HL-60 (cell line): Measurements from ENCODE around the gene ECHS1.
"Not testable (repeated sequence)": the region's sequence is repeated elsewhere in the genome, so short reads cannot be mapped to it uniquely, and the experiment has no call there.

Experiments
- GABPA ChIP-seq: IDR thresholded peaks from 2 replicates; pipeline ENCODE4 v1.6.1; 2012; ENCODE audit warnings: low read depth
- POLR2AphosphoS5 ChIP-seq: IDR thresholded peaks from 2 replicates; pipeline ENCODE4 v1.6.1; 2012; ENCODE audit warnings: low read depth
- SPI1 ChIP-seq: IDR thresholded peaks from 2 replicates; pipeline ENCODE4 v1.6.1; 2012; ENCODE audit warnings: low read depth, mild to moderate bottlenecking, borderline replicate concordance
- TF ChIP-seq, protein P1 (sequence below): IDR thresholded peaks from one replicate; pipeline ENCODE4 v1.5.1; 2011; ENCODE audit warnings: low read length, control low read depth, inconsistent platforms; ENCODE audit not compliant: insufficient read depth
- TF ChIP-seq, protein P2 (sequence below): IDR thresholded peaks from 2 replicates; pipeline ENCODE4 v1.6.1; 2012; ENCODE audit warnings: low read depth; ENCODE audit not compliant: insufficient replicate concordance

DNA sequence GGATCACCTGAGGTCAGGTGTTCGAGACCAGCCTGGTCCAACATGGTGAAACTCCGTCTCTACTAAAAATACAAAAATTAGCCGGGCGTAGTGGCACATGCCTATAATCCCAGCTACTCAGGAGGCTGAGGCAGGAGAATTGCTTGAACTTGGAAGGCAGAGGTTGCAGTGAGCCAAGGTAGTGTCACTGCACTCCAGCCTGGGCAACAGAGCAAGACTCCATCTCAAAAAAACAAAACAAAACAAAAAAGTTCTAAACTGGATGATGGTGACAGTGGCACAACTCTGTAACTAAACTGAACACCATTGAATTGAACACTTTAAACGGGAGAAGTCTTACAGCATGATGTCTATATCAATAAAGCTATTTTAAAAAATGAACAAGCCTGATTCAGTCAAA is 3.0 kb upstream of the ECHS1 start:
- not testable (repeated sequence) for TF ChIP-seq POLR2AphosphoS5, GABPA, SPI1
- TF ChIP-seq, protein P1, sequence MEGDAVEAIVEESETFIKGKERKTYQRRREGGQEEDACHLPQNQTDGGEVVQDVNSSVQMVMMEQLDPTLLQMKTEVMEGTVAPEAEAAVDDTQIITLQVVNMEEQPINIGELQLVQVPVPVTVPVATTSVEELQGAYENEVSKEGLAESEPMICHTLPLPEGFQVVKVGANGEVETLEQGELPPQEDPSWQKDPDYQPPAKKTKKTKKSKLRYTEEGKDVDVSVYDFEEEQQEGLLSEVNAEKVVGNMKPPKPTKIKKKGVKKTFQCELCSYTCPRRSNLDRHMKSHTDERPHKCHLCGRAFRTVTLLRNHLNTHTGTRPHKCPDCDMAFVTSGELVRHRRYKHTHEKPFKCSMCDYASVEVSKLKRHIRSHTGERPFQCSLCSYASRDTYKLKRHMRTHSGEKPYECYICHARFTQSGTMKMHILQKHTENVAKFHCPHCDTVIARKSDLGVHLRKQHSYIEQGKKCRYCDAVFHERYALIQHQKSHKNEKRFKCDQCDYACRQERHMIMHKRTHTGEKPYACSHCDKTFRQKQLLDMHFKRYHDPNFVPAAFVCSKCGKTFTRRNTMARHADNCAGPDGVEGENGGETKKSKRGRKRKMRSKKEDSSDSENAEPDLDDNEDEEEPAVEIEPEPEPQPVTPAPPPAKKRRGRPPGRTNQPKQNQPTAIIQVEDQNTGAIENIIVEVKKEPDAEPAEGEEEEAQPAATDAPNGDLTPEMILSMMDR: not testable (repeated sequence)
- TF ChIP-seq, protein P2, sequence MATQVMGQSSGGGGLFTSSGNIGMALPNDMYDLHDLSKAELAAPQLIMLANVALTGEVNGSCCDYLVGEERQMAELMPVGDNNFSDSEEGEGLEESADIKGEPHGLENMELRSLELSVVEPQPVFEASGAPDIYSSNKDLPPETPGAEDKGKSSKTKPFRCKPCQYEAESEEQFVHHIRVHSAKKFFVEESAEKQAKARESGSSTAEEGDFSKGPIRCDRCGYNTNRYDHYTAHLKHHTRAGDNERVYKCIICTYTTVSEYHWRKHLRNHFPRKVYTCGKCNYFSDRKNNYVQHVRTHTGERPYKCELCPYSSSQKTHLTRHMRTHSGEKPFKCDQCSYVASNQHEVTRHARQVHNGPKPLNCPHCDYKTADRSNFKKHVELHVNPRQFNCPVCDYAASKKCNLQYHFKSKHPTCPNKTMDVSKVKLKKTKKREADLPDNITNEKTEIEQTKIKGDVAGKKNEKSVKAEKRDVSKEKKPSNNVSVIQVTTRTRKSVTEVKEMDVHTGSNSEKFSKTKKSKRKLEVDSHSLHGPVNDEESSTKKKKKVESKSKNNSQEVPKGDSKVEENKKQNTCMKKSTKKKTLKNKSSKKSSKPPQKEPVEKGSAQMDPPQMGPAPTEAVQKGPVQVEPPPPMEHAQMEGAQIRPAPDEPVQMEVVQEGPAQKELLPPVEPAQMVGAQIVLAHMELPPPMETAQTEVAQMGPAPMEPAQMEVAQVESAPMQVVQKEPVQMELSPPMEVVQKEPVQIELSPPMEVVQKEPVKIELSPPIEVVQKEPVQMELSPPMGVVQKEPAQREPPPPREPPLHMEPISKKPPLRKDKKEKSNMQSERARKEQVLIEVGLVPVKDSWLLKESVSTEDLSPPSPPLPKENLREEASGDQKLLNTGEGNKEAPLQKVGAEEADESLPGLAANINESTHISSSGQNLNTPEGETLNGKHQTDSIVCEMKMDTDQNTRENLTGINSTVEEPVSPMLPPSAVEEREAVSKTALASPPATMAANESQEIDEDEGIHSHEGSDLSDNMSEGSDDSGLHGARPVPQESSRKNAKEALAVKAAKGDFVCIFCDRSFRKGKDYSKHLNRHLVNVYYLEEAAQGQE: not testable (repeated sequence)
